IMR-90 (cell line): ENCODE results near the gene MALSU1. TPM values are rescaled to one million over a fixed set of nuclear protein-coding genes. Genes with fewer than 3 reads are reported as not detected.

Experiments
- ATAC-seq: fragments of 200-7000 bp; cut with Tn5 transposase; 2 replicates; pipeline ENCODE4 v1.9.1; 2020; ENCODE audit warnings: low read depth, mild to moderate bottlenecking, moderate library complexity
- BruUV-seq: library from RNA; stranded (reverse); fragments of 400-500 nt; replicated peaks from 2 replicates; lab custom pipeline; 2021; lab: Mats Ljungman, UMichigan
- CTCF ChIA-PET: fragments of 300-600 bp; formaldehyde crosslinking; extraction: SDS; loops from one replicate; lab custom pipeline; 2021; ENCODE audit warnings: antibody characterized with exemption; lab: Yijun Ruan, JAX
- POLR2A ChIA-PET: fragments of 300-600 bp; sonication (Branson Sonifier 250); formaldehyde crosslinking; loops from one replicate; lab custom pipeline; 2022; ENCODE audit warnings: antibody characterized with exemption; ENCODE audit not compliant: unreplicated experiment; lab: Charles Lee
- DNase-seq: peaks from one replicate; pipeline ENCODE4 v3.0.0; 2013
- H2AFZ ChIP-seq: replicated peaks from 2 replicates; pipeline ENCODE3; 2013; ENCODE audit warnings: low read length, mild to moderate bottlenecking; ENCODE audit not compliant: poor library complexity
- H2AK5ac ChIP-seq: 2 replicates; pipeline ENCODE4 v1.6.1; 2013; ENCODE audit warnings: low read depth, low read length, inconsistent platforms
- H2AK9ac ChIP-seq: replicated peaks from 2 replicates; pipeline ENCODE3; 2013; ENCODE audit warnings: mild to moderate bottlenecking, low read depth, low read length, moderate library complexity; ENCODE audit not compliant: poor library complexity
- H2BK120ac ChIP-seq: 2 replicates; pipeline ENCODE4 v1.6.1; 2013; ENCODE audit warnings: low read depth, low read length, inconsistent platforms
- H2BK15ac ChIP-seq: 3 replicates; pipeline ENCODE4 v1.6.1; 2013; ENCODE audit warnings: low read depth, low read length, inconsistent platforms
- H2BK20ac ChIP-seq: 2 replicates; pipeline ENCODE4 v1.6.1; 2013; ENCODE audit warnings: low read depth, mild to moderate bottlenecking, inconsistent platforms, low read length, moderate library complexity
- H2BK5ac ChIP-seq: 2 replicates; pipeline ENCODE4 v1.6.1; 2013; ENCODE audit warnings: mild to moderate bottlenecking, low read depth, low read length, inconsistent platforms; ENCODE audit not compliant: poor library complexity, severe bottlenecking
- H3K14ac ChIP-seq: replicated peaks from 2 replicates; pipeline ENCODE4 v1.6.1; 2013; ENCODE audit warnings: low read depth, low read length, inconsistent platforms
- H3K18ac ChIP-seq: 2 replicates; pipeline ENCODE4 v1.6.1; 2013; ENCODE audit warnings: low read depth, low read length, control low read depth
- H3K23ac ChIP-seq: 2 replicates; pipeline ENCODE4 v1.6.1; 2013; ENCODE audit warnings: low read depth, low read length, inconsistent platforms
- H3K27ac ChIP-seq: 2 replicates; pipeline ENCODE4 v1.5.1; 2013; ENCODE audit warnings: mild to moderate bottlenecking, control low read depth, low read length; ENCODE audit not compliant: insufficient read depth
- H3K27me3 ChIP-seq: 2 replicates; pipeline ENCODE4 v1.6.1; 2013; ENCODE audit warnings: low read length; ENCODE audit not compliant: control insufficient read depth, insufficient read depth
- H3K36me3 ChIP-seq: 2 replicates; pipeline ENCODE4 v1.6.1; 2013; ENCODE audit warnings: low read length, mixed read lengths; ENCODE audit not compliant: control insufficient read depth, insufficient read depth
- H3K4ac ChIP-seq: 2 replicates; pipeline ENCODE4 v1.6.1; 2013; ENCODE audit warnings: low read depth, low read length, inconsistent platforms
- H3K4me1 ChIP-seq: 2 replicates; pipeline ENCODE4 v1.6.1; 2013; ENCODE audit warnings: low read length, mixed read lengths; ENCODE audit not compliant: control insufficient read depth, insufficient read depth
- H3K4me2 ChIP-seq: 2 replicates; pipeline ENCODE4 v1.6.1; 2013; ENCODE audit warnings: low read depth, mild to moderate bottlenecking, control low read depth, low read length, moderate library complexity
- H3K4me3 ChIP-seq: 2 replicates; pipeline ENCODE4 v1.5.1; 2013; ENCODE audit warnings: low read depth, mild to moderate bottlenecking, control low read depth, low read length, moderate library complexity; ENCODE audit not compliant: insufficient read depth
- H3K56ac ChIP-seq: 2 replicates; pipeline ENCODE4 v1.6.1; 2013; ENCODE audit warnings: low read length, inconsistent platforms; ENCODE audit not compliant: insufficient read depth; ENCODE audit errors: extremely low read depth
- H3K79me1 ChIP-seq, 2 experiments: 2 replicates each; pipeline ENCODE4 v1.6.1; 2013; ENCODE audit warnings: low read length in 2 of 2, inconsistent platforms in 1 of 2, low read depth in 1 of 2
- H3K9ac ChIP-seq: 2 replicates; pipeline ENCODE4 v1.6.1; 2013; ENCODE audit warnings: low read depth, low read length, control low read depth
- H3K9me1 ChIP-seq: 2 replicates; pipeline ENCODE4 v1.6.1; 2013; ENCODE audit warnings: low read length, inconsistent platforms; ENCODE audit not compliant: insufficient read depth
- H3K9me3 ChIP-seq: 2 replicates; pipeline ENCODE4 v1.6.1; 2013; ENCODE audit warnings: low read length; ENCODE audit not compliant: control insufficient read depth, insufficient read depth
- H4K20me1 ChIP-seq: 2 replicates; pipeline ENCODE4 v1.6.1; 2013; ENCODE audit warnings: low read length, inconsistent platforms; ENCODE audit not compliant: insufficient read depth
- H4K5ac ChIP-seq: 2 replicates; pipeline ENCODE4 v1.6.1; 2013; ENCODE audit warnings: mild to moderate bottlenecking, low read depth, low read length, control low read depth
- H4K8ac ChIP-seq, 2 experiments: 2 replicates each; pipeline ENCODE4 v1.6.1; 2013; ENCODE audit warnings: low read depth in 2 of 2, low read length in 2 of 2, control low read depth in 1 of 2, inconsistent platforms in 1 of 2
- H4K91ac ChIP-seq: 2 replicates; pipeline ENCODE4 v1.6.1; 2013; ENCODE audit warnings: low read depth, low read length, inconsistent platforms; ENCODE audit not compliant: insufficient read depth
- BHLHE40 ChIP-seq: fragments of 150-350 bp; IDR thresholded peaks from 2 replicates; pipeline ENCODE4 v1.6.1; 2016; ENCODE audit warnings: mild to moderate bottlenecking, low read depth, low read length
- CEBPB ChIP-seq: IDR thresholded peaks from 2 replicates; pipeline ENCODE4 v1.6.1; 2012; ENCODE audit warnings: low read depth, low read length, improper control_type of control experiment
- ELK1 ChIP-seq: fragments of 150-350 bp; IDR thresholded peaks from 2 replicates; pipeline ENCODE4 v1.6.1; 2016; ENCODE audit warnings: low read depth, mild to moderate bottlenecking, low read length, moderate library complexity, borderline replicate concordance
- FOS ChIP-seq: fragments of 150-350 bp; IDR thresholded peaks from 2 replicates; pipeline ENCODE4 v1.6.1; 2016; ENCODE audit warnings: low read depth, low read length
- MAFK ChIP-seq: IDR thresholded peaks from 2 replicates; pipeline ENCODE4 v1.6.1; 2012; ENCODE audit warnings: low read depth, low read length, improper control_type of control experiment
- MAZ ChIP-seq: IDR thresholded peaks from 2 replicates; pipeline ENCODE4 v1.6.1; 2012; ENCODE audit warnings: low read depth, mild to moderate bottlenecking, low read length, improper control_type of control experiment, moderate library complexity, borderline replicate concordance
- MXI1 ChIP-seq: IDR thresholded peaks from 2 replicates; pipeline ENCODE4 v1.6.1; 2012; ENCODE audit warnings: low read depth, mild to moderate bottlenecking, low read length, moderate library complexity, borderline replicate concordance
- NFE2L2 ChIP-seq: fragments of 150-350 bp; IDR thresholded peaks from 2 replicates; pipeline ENCODE4 v1.6.1; 2016; ENCODE audit warnings: low read depth, mild to moderate bottlenecking, low read length
- POLR2A ChIP-seq: IDR thresholded peaks from 2 replicates; pipeline ENCODE4 v1.6.1; 2012; ENCODE audit warnings: mild to moderate bottlenecking, low read depth, low read length
- RCOR1 ChIP-seq: IDR thresholded peaks from 2 replicates; pipeline ENCODE4 v1.6.1; 2012; ENCODE audit warnings: mild to moderate bottlenecking, low read length, improper control_type of control experiment; ENCODE audit not compliant: insufficient replicate concordance
- RFX5 ChIP-seq: IDR thresholded peaks from 2 replicates; pipeline ENCODE4 v1.8.0; 2012; ENCODE audit warnings: low read depth, mild to moderate bottlenecking, low read length, moderate library complexity
- SMC3 ChIP-seq: fragments of 150-350 bp; IDR thresholded peaks from 2 replicates; pipeline ENCODE4 v1.6.1; 2016; ENCODE audit warnings: low read depth, mild to moderate bottlenecking, antibody characterized with exemption, low read length, moderate library complexity
- USF2 ChIP-seq: fragments of 150-350 bp; IDR thresholded peaks from 2 replicates; pipeline ENCODE4 v1.6.1; 2017; ENCODE audit warnings: mild to moderate bottlenecking, antibody characterized with exemption, low read length, low read depth
- WGBS, 2 experiments: methylation state at CpG; one replicate each; pipeline versions ENCODE4 v1.1.5 to v1.1.7; 2013; ENCODE audit warnings: missing lambda C conversion rate in 2 of 2; ENCODE audit not compliant: insufficient read length in 1 of 2; ENCODE audit errors: extremely low coverage in 2 of 2; 5-methylcytosine and 5-hydroxymethylcytosine counted together
- dilution Hi-C: fragments of 300-500 bp; cut with HindIII; formaldehyde crosslinking; loops from one replicate; pipeline ENCODE4 v1.14.3; 2018; ENCODE audit warnings: low sequenced_read_pairs; ENCODE audit not compliant: unreplicated experiment
- in situ Hi-C: fragments of 300-500 bp; cut with MboI; formaldehyde crosslinking; loops from 3 replicates; pipeline ENCODE4 v1.14.3; 2019; ENCODE audit warnings: low sequenced_read_pairs, inconsistent platforms, mixed read lengths
- intact Hi-C: fragments of 100-400 bp; cut with micrococcal nuclease; formaldehyde crosslinking; loops from 2 replicates; pipeline ENCODE4 v1.10.0; 2022
- polyA plus RNA-seq, 3 experiments: library from polyadenylated mRNA; depleted of rRNA; stranded (reverse); fragments of >200 nt; gene quantifications; 2 replicates each; pipeline ENCODE4 v1.2.3, GENCODE V29; 2012; ENCODE audit warnings: low replicate concordance in 1 of 3
- total RNA-seq: library from RNA; depleted of rRNA; stranded (reverse); fragments of >200 nt; gene quantifications from 2 replicates; pipeline ENCODE4 v1.2.3, GENCODE V29; 2012
- TF ChIP-seq, protein P1 (sequence below): conservative IDR thresholded peaks from 2 replicates; pipeline ENCODE4 v1.5.1; 2012; ENCODE audit warnings: mild to moderate bottlenecking, low read depth, low read length, improper control_type of control experiment

Gene MALSU1
- total and polyA plus RNA-seq, 2 of the 4 experiments (the other 2 are of a cell fraction) = 30.5 to 36.0 TPM

DNA sequence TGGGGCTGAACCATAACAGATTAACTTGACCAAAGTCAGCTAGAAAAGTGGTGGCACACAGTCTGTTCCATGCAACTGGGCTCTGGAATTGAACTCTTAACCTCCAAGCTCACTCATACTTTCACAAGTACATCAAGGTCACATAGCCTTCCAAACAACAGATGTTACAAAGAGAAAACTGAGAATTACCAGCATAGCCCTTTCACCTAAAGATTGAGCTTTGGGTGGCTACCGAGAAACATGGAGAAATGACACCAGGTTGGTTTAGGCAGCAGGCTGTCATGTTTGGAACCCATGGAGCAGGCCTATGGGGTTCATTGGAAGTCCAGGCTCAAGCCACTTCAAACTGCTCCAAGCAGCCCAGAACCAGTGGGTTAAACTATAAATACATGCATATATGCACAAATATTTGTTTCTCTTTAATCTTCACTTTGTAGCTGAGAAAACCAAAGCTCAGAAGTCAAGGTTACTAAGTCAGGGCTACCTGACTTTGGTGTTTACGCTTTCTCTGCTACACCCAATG is 59.1 kb downstream of the MALSU1 start:
- DNase-seq (no peak), ATAC-seq (peak; percentile 12; the same call in 1 of the 2 replicates)
- no peak overlapping the region for H3K9ac ChIP-seq
- peaks cover 5% of the 10 kb centered on the region for H3K4me1 ChIP-seq
- peak overlapping the region; percentile 9 for H2BK5ac ChIP-seq
- peaks cover 29 to 72% of the 10 kb centered on the region in 2 experiments for H3K79me1 ChIP-seq
- intact Hi-C loops = no loop called here
- H3K9me3 ChIP-seq = no peaks in the 10 kb centered on the region
- no peak overlapping the region for H2AK5ac ChIP-seq
- peak overlapping the region; percentile 17; the same call in 1 of the 2 replicates for H3K4ac ChIP-seq
- H3K27me3 ChIP-seq = no peaks in the 10 kb centered on the region
- no peak overlapping the region; the same call in 1 of the 2 replicates for H3K14ac ChIP-seq
- H4K8ac ChIP-seq = no peak overlapping the region
- H2BK15ac ChIP-seq = peak overlapping the region; percentile 26; the same call in 1 of the 3 replicates
- no peak overlapping the region for H4K5ac ChIP-seq
- no peak overlapping the region for H3K18ac ChIP-seq
- peak overlapping the region; percentile 11; the same call in 1 of the 2 replicates for H2BK120ac ChIP-seq
- in situ Hi-C loops = no loop called here
- no peak overlapping the region for H2AK9ac ChIP-seq
- no peak overlapping the region for H3K56ac ChIP-seq
- no peak overlapping the region for H2AFZ ChIP-seq
- BruUV-seq = no TSS peak
- peaks cover 7% of the 10 kb centered on the region for H3K9me1 ChIP-seq
- no peak overlapping the region for H3K4me3 ChIP-seq
- no peak overlapping the region for H3K27ac ChIP-seq
- H3K4me2 ChIP-seq = no peak overlapping the region
- dilution Hi-C loops = no loop called here
- peak overlapping the region; percentile 44 for H3K23ac ChIP-seq
- H4K20me1 ChIP-seq = peaks cover 22% of the 10 kb centered on the region; the same call in 1 of the 2 replicates
- H3K36me3 ChIP-seq = peaks cover 2% of the 10 kb centered on the region
- TF ChIP-seq MXI1 (no peak), FOS (no peak), NFE2L2 (no peak), ELK1 (no peak), MAZ (no peak), USF2 (no peak), RCOR1 (no peak), RFX5 (no peak), POLR2A (no peak), BHLHE40 (no peak), SMC3 (no peak), CEBPB (no peak), MAFK (no peak)
- TF ChIP-seq, protein P1, sequence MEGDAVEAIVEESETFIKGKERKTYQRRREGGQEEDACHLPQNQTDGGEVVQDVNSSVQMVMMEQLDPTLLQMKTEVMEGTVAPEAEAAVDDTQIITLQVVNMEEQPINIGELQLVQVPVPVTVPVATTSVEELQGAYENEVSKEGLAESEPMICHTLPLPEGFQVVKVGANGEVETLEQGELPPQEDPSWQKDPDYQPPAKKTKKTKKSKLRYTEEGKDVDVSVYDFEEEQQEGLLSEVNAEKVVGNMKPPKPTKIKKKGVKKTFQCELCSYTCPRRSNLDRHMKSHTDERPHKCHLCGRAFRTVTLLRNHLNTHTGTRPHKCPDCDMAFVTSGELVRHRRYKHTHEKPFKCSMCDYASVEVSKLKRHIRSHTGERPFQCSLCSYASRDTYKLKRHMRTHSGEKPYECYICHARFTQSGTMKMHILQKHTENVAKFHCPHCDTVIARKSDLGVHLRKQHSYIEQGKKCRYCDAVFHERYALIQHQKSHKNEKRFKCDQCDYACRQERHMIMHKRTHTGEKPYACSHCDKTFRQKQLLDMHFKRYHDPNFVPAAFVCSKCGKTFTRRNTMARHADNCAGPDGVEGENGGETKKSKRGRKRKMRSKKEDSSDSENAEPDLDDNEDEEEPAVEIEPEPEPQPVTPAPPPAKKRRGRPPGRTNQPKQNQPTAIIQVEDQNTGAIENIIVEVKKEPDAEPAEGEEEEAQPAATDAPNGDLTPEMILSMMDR = no peak
- no CpG with 5 or more reads among the region's 2 CpGs for WGBS, 2 experiments
- CTCF ChIA-PET = interaction anchor here (0.6 to 1.5 kb wide), 5 partner anchors 10 to 83 kb away, joined by 3 to 5 read pairs (median 3); no protein-coding TSS in a partner anchor
- POLR2A ChIA-PET = no interaction called here
- peak overlapping the region; percentile 5; the same call in 1 of the 2 replicates for H2BK20ac ChIP-seq
- H4K91ac ChIP-seq = no peak overlapping the region
